LNCaP clone FGC (cell line): Measurements from ENCODE around the gene CELF4.
A peak's percentile ranks its signal among the peaks of the same experiment; 100 is the strongest.

Experiments
- DNase-seq: peaks from one replicate; pipeline ENCODE4 v3.0.0-alpha.2; 2011; ENCODE audit warnings: low read depth
- H3K4me3 ChIP-seq: 2 replicates; pipeline ENCODE4 v1.5.1; 2011; ENCODE audit warnings: mild to moderate bottlenecking, low read depth, low read length, control low read depth
- CTCF ChIP-seq: IDR thresholded peaks from 2 replicates; pipeline ENCODE4 v1.5.1; 2012; ENCODE audit warnings: mild to moderate bottlenecking; ENCODE audit not compliant: control insufficient read depth, insufficient read depth; ENCODE audit errors: extremely low read depth

CELF4 gene

GRCh38 chr18:37389684-37390368 lies 175.8 kb downstream of the CELF4 start:
- no peak overlapping the region for H3K4me3 ChIP-seq
- no peak for DNase-seq
- TF ChIP-seq CTCF, result no peak

- no peak overlapping the region for H3K4me3 ChIP-seq
- no peak for TF ChIP-seq CTCF
- no peak for DNase-seq
Measured at GRCh38 chr18:37389041-37389440, 176.6 kb downstream of the CELF4 start.

- no peak for DNase-seq
- TF ChIP-seq CTCF, result no peak
- no peak overlapping the region for H3K4me3 ChIP-seq
Measured at GRCh38 chr18:37388413-37388812, 177.2 kb downstream of the CELF4 start.

GRCh38 chr18:37385846-37386778 lies 179.5 kb downstream of the CELF4 start:
- peak; percentile 57 for TF ChIP-seq CTCF
- no peak overlapping the region for H3K4me3 ChIP-seq
- peak; percentile 4 for DNase-seq

- TF ChIP-seq CTCF, result no peak
- no peak overlapping the region for H3K4me3 ChIP-seq
- DNase-seq, result no peak
Measured at GRCh38 chr18:37383846-37384595, 181.6 kb downstream of the CELF4 start.

- no peak for TF ChIP-seq CTCF
- DNase-seq, result no peak
- H3K4me3 ChIP-seq, result no peak overlapping the region
Measured at GRCh38 chr18:37383036-37383785, 182.4 kb downstream of the CELF4 start.
